Left ventricle myocardium inferior (tissue), 1 donor: ENCODE data around the gene CCDC121. TPM values are rescaled to one million over a fixed set of nuclear protein-coding genes. Genes with fewer than 3 reads are reported as not detected.
A peak's percentile ranks its signal among the peaks of the same experiment; 100 is the strongest.
"Not testable (repeated sequence)": the region's sequence is repeated elsewhere in the genome, so short reads cannot be mapped to it uniquely, and the experiment has no call there.

Source experiments
- DNase-seq: peaks from one replicate; pipeline ENCODE4 v3.0.0-alpha.2; 2020
- H3K27ac ChIP-seq: fragments of 200-600 bp; replicated peaks from 2 replicates; pipeline ENCODE4 v1.8.0; 2021
- H3K27me3 ChIP-seq: fragments of 200-600 bp; 2 replicates; pipeline ENCODE4 v1.8.0; 2021; ENCODE audit warnings: low read depth
- H3K36me3 ChIP-seq: fragments of 200-600 bp; 2 replicates; pipeline ENCODE4 v1.8.0; 2021
- H3K4me1 ChIP-seq: fragments of 200-600 bp; 2 replicates; pipeline ENCODE4 v1.8.0; 2021
- H3K4me3 ChIP-seq: fragments of 200-600 bp; 2 replicates; pipeline ENCODE4 v1.8.0; 2021; ENCODE audit warnings: mild to moderate bottlenecking, moderate library complexity
- H3K9me3 ChIP-seq: fragments of 200-600 bp; replicated peaks from 2 replicates; pipeline ENCODE4 v1.8.0; 2021
- CTCF ChIP-seq: fragments of 200-600 bp; IDR thresholded peaks from 2 replicates; pipeline ENCODE4 v1.8.0; 2021; ENCODE audit warnings: antibody characterized with exemption, mild to moderate bottlenecking, borderline replicate concordance
- intact Hi-C: fragments of 100-400 bp; cut with micrococcal nuclease; formaldehyde crosslinking; loops from one replicate; pipeline ENCODE4 v1.11.0; 2022
- total RNA-seq: library from RNA; stranded (reverse); fragmentation: NEBNext Ultra II Directional; extraction: Animal tissue kit (Norgen Biotek cat#: 25700); gene quantifications from one replicate; pipeline ENCODE4 v1.2.1, GENCODE V29; 2021
- donor health status: DM: no; HTN: yes; CAD: no; lungs with severe emphysema.

CCDC121 gene
- total RNA-seq, 1 donor from 2014 or later, result 6.8 TPM

GRCh38 chr2:27640722-27641245 is 12.0 kb upstream of the CCDC121 start:
- no peaks in the 10 kb centered on the region for H3K4me1 ChIP-seq
- DNase-seq, result no peak
- intact Hi-C loops, result no loop called here
- H3K27ac ChIP-seq, result no peak overlapping the region
- no peak for TF ChIP-seq CTCF
- H3K27me3 ChIP-seq, result no peaks in the 10 kb centered on the region
- no peaks in the 10 kb centered on the region for H3K9me3 ChIP-seq
- H3K36me3 ChIP-seq, result peaks cover 94% of the 10 kb centered on the region
- H3K4me3 ChIP-seq, result no peak overlapping the region

- H3K4me3 ChIP-seq, result no peak overlapping the region
- H3K36me3 ChIP-seq, result peaks cover 98% of the 10 kb centered on the region
- H3K9me3 ChIP-seq, result no peaks in the 10 kb centered on the region
- H3K27me3 ChIP-seq, result no peaks in the 10 kb centered on the region
- TF ChIP-seq CTCF, result no peak
- DNase-seq, result no peak
- no peaks in the 10 kb centered on the region for H3K4me1 ChIP-seq
- intact Hi-C loops, result no loop called here
- H3K27ac ChIP-seq, result no peak overlapping the region
Observed at GRCh38 chr2:27638709-27639108, 9.9 kb upstream of the CCDC121 start.

- no peaks in the 10 kb centered on the region for H3K4me1 ChIP-seq
- H3K36me3 ChIP-seq, result peaks cover 98% of the 10 kb centered on the region
- H3K4me3 ChIP-seq, result no peak overlapping the region
- H3K27ac ChIP-seq, result no peak overlapping the region
- intact Hi-C loops, result no loop called here
- H3K27me3 ChIP-seq, result no peaks in the 10 kb centered on the region
- no peaks in the 10 kb centered on the region for H3K9me3 ChIP-seq
- TF ChIP-seq CTCF, result no peak
- no peak for DNase-seq
Observed at GRCh38 chr2:27638037-27638637, 9.3 kb upstream of the CCDC121 start.

GRCh38 chr2:27636766-27637165 is 8.0 kb upstream of the CCDC121 start:
- Histone ChIP-seq H3K27me3 (no peaks in the 10 kb centered on the region), H3K27ac (no peak overlapping the region), H3K4me1 (no peaks in the 10 kb centered on the region), H3K9me3 (no peaks in the 10 kb centered on the region), H3K36me3 (peaks cover 100% of the 10 kb centered on the region), H3K4me3 (no peak overlapping the region)
- DNase-seq, result no peak
- no peak for TF ChIP-seq CTCF
- intact Hi-C loops, result no loop called here

- TF ChIP-seq CTCF, result no peak
- no peaks in the 10 kb centered on the region for H3K27me3 ChIP-seq
- H3K9me3 ChIP-seq, result no peaks in the 10 kb centered on the region
- H3K36me3 ChIP-seq, result peaks cover 87% of the 10 kb centered on the region
- DNase-seq, result no peak
- intact Hi-C loops, result no loop called here
- peaks cover 12% of the 10 kb centered on the region for H3K4me1 ChIP-seq
- no peak overlapping the region for H3K27ac ChIP-seq
- no peak overlapping the region for H3K4me3 ChIP-seq
Observed at GRCh38 chr2:27634291-27634690, 5.5 kb upstream of the CCDC121 start.

- Histone ChIP-seq H3K4me1 (peaks cover 44% of the 10 kb centered on the region), H3K4me3 (peak overlapping the region; percentile 85), H3K36me3 (peaks cover 47% of the 10 kb centered on the region)
- H3K9me3 ChIP-seq, H3K27me3 ChIP-seq, H3K27ac ChIP-seq, intact Hi-C loops, DNase-seq: not testable (repeated sequence)
Observed at GRCh38 chr2:27630257-27630656, 1.4 kb upstream of the CCDC121 start.
